Adrenal gland (tissue), 12 donors: ENCODE data around the gene ERC2. TPM values are rescaled to one million over a fixed set of nuclear protein-coding genes. Genes with fewer than 3 reads are reported as not detected.

Source experiments
- DNase-seq, 7 donors: peaks; one replicate each; pipeline ENCODE4 v3.0.0-alpha.2; 2019 to 2020
- H3K27ac ChIP-seq, 5 donors: fragments of 200-600 bp; sonication (generic) in 4 of 5; 1 replicate in 3 of 5; 2 replicates in 2 of 5; pipeline versions ENCODE4 v1.5.1 to v1.8.0; 2016 to 2020; ENCODE audit warnings: mild to moderate bottlenecking in 1 of 5
- H3K27me3 ChIP-seq: fragments of 200-600 bp; 2 replicates; pipeline ENCODE4 v1.8.0; 2021
- H3K36me3 ChIP-seq, 2 donors: fragments of 200-600 bp; replicated peaks in 1 of 2; 1 replicate in 1 of 2; 2 replicates in 1 of 2; pipeline versions ENCODE4 v1.5.1 to v1.8.0; 2018 to 2022
- H3K4me1 ChIP-seq, 2 donors: fragments of 200-600 bp; replicated peaks in 1 of 2; 1 replicate in 1 of 2; 2 replicates in 1 of 2; pipeline versions ENCODE4 v1.5.1 to v1.8.0; 2018 to 2021
- H3K4me3 ChIP-seq, 4 donors: fragments of 200-600 bp; sonication (generic) in 3 of 4; one replicate each; pipeline ENCODE4 v1.5.1; 2016 to 2018
- H3K9me3 ChIP-seq, 3 donors: fragments of 200-600 bp; sonication (generic) in 1 of 3; replicated peaks in 1 of 3; 1 replicate in 2 of 3; 2 replicates in 1 of 3; pipeline versions ENCODE4 v1.5.1 to v1.8.0; 2016 to 2021
- POLR2A ChIP-seq, 2 donors: fragments of 450-650 bp; IDR thresholded peaks; one replicate each; pipeline ENCODE4 v1.6.1; 2017; ENCODE audit warnings: antibody characterized with exemption in 2 of 2, mild to moderate bottlenecking in 2 of 2, moderate library complexity in 1 of 2
- WGBS, 4 donors: extraction: QIAGEN DNeasy Blood & Tissue Kit in 2 of 4; methylation state at CpG; one replicate each; pipeline versions ENCODE4 v1.1.5 to v1.1.7; 2013 to 2017; 5-methylcytosine and 5-hydroxymethylcytosine counted together
- intact Hi-C, 2 donors: fragments of 100-400 bp; cut with DNase I; formaldehyde crosslinking; loops; one replicate each; pipeline versions ENCODE4 v1.14.1 to v1.15.0; 2022 to 2023
- polyA plus RNA-seq, 3 donors: library from polyadenylated mRNA; stranded (reverse); fragments of 200-250 nt in 2 of 3; fragments of 350-450 nt in 1 of 3; fragmentation: Illumina TruSeq in 1 of 3; extraction: RNeasy Lipid Tissue Mini Kit (QIAGEN cat#74804) in 1 of 3; gene quantifications; one replicate each; pipeline ENCODE4 v1.2.3, GENCODE V29; 2013 to 2014
- total RNA-seq, 9 donors: library from RNA; depleted of rRNA in 4 of 9; stranded (reverse); fragments of >200 nt in 4 of 9; fragments of 120-200 nt in 1 of 9; fragmentation: NEBNext Ultra II Directional in 1 of 9; extraction: Animal tissue kit (Norgen Biotek cat#: 25700) in 1 of 9; gene quantifications; one replicate each; pipeline versions ENCODE4 v1.1.0 to v1.2.4, GENCODE V29; 2013 to 2023
- TF ChIP-seq, protein P1 (sequence below), 6 experiments: fragments of 450-650 bp in 4 of 6; fragments of 200-600 bp in 2 of 6; sonication (generic) in 1 of 6; IDR thresholded peaks; 1 replicate in 5 of 6; 2 replicates in 1 of 6; pipeline versions ENCODE4 v1.5.1 to v1.8.0; 2016 to 2021; ENCODE audit warnings: antibody characterized with exemption in 6 of 6, mild to moderate bottlenecking in 2 of 6, moderate library complexity in 1 of 6
- donor health status: healthy with polysubstance abuse.
- donor health status: Bipolar disorder and iron deficiency.
- donor health status: DM: yes; HTN: yes; CAD: no.
- donor health status: DM: no; HTN: no; CAD: no.
- donor health status: DM: no; HTN: no; CAD: no.
- donor health status: DM: yes; HTN: yes; CAD: no.

ERC2 gene
- total and polyA plus RNA-seq, 12 donors: 0.47 to 5.8 (median 1.5) TPM

DNA sequence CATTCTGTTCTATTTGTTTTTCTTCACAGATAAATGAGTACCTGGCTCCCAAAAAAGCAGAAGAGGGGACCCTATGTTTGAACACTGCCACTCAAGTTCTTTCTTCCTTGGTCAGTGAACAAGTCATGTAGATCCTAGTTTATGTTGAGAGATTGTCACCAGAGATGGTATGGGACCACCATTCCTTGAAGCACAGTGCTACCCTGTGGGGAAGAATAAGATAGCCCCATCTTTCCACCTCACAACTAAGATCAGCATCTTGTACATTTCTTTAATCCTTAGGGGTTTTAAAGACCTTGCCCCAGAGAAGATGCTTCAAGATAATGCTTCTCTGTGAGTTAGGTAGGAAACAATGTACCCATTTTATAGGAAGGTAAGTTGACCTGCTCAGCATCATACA lies 747.7 kb downstream of the ERC2 start:
- DNase-seq: no peak
- Histone ChIP-seq H3K9me3 (no peaks in the 10 kb centered on the region), H3K4me1 (no peaks in the 10 kb centered on the region), H3K4me3 (no peak overlapping the region), H3K27ac (no peak overlapping the region), H3K36me3 (no peaks in the 10 kb centered on the region), H3K27me3 (no peaks in the 10 kb centered on the region)
- intact Hi-C loops: no loop called here
- TF ChIP-seq POLR2A (IDR thresholded peaks at IDR 0.05): no peak
- TF ChIP-seq, protein P1, sequence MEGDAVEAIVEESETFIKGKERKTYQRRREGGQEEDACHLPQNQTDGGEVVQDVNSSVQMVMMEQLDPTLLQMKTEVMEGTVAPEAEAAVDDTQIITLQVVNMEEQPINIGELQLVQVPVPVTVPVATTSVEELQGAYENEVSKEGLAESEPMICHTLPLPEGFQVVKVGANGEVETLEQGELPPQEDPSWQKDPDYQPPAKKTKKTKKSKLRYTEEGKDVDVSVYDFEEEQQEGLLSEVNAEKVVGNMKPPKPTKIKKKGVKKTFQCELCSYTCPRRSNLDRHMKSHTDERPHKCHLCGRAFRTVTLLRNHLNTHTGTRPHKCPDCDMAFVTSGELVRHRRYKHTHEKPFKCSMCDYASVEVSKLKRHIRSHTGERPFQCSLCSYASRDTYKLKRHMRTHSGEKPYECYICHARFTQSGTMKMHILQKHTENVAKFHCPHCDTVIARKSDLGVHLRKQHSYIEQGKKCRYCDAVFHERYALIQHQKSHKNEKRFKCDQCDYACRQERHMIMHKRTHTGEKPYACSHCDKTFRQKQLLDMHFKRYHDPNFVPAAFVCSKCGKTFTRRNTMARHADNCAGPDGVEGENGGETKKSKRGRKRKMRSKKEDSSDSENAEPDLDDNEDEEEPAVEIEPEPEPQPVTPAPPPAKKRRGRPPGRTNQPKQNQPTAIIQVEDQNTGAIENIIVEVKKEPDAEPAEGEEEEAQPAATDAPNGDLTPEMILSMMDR (IDR thresholded peaks at IDR 0.05): peak in 2 of 6 experiments; percentile 5 to 14

DNA sequence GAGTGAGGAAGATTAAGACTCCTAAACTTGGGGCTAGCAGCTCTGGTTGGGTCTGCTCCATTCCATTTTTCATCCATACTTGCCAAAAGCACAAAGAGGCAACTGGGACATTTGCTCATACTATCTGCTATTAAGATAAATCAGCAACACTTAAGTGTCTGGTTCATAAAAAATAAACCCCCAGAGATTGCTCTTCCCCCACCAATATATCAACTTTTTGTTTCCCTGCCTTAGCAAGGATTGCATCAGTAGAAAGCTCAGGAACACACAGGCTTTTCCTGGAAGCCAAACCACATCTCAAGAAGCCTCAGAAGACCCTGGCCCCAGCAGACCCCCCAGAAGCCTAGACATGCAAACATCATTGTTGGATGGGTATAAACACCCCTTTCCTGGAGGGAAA lies 748.8 kb downstream of the ERC2 start:
- no peak for TF ChIP-seq POLR2A (IDR thresholded peaks at IDR 0.05)
- TF ChIP-seq, protein P1 (IDR thresholded peaks at IDR 0.05): no peak
- Histone ChIP-seq H3K27ac (peak overlapping the region in 1 of 5 donors; percentile 15), H3K27me3 (no peaks in the 10 kb centered on the region), H3K9me3 (no peaks in the 10 kb centered on the region), H3K4me3 (no peak overlapping the region), H3K36me3 (no peaks in the 10 kb centered on the region), H3K4me1 (no peaks in the 10 kb centered on the region)
- DNase-seq: no peak
- intact Hi-C loops: no loop called here

DNA sequence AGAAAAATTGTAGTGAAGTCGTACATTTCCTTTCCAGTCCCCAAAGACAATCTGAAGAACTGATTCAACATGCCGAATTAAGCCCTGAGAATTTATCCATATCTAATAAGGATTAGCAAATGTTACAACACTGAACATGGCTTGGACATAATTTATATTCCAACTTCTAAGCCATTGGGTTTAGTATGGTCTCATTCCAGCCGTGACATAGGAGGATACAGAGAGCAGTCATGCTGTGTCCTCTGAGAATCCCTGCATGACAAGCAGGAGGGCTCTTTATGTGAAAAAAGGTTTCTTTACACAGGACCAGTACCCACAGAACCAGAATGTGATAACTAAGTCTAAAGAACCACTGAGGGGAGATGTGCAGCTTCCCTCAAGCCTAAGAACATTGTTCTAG lies 749.3 kb downstream of the ERC2 start:
- Histone ChIP-seq H3K4me1 (no peaks in the 10 kb centered on the region), H3K36me3 (no peaks in the 10 kb centered on the region), H3K27ac (peak overlapping the region in 2 of 5 donors; percentile 15 to 18), H3K4me3 (no peak overlapping the region), H3K27me3 (no peaks in the 10 kb centered on the region), H3K9me3 (no peaks in the 10 kb centered on the region)
- 58 to 59% (median 59%) methylated on average over 3 of the region's 3 CpGs for WGBS, 4 donors
- TF ChIP-seq, protein P1 (IDR thresholded peaks at IDR 0.05): no peak
- TF ChIP-seq POLR2A (IDR thresholded peaks at IDR 0.05): no peak
- intact Hi-C loops: no loop called here
- no peak for DNase-seq

DNA sequence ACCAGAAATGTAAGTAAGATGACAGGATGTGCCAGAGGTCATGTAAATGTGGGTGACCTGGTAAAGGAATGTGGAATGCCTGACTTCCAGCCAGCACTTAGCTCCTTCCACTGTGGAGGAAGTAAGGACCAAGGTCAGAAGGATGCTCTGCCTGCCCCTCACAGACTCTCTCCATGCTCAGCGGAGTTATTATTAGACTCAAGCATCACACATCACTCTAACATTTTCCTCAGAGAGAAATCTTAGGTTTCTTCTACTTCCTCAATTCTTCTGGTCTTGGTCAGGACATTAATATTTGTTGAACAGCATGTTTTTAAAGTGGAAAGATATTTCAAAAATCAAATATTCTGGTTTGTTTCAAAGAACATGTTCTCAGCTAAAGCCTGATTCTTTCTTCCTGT lies 749.7 kb downstream of the ERC2 start:
- DNase-seq: peak in 2 of 7 donors; percentile 7 to 24
- H3K27ac ChIP-seq: peak overlapping the region in 1 of 5 donors; percentile 18
- 17 to 46% (median 21%) methylated on average over 1 of the region's 1 CpG for WGBS, 4 donors
- no peak overlapping the region for H3K4me3 ChIP-seq
- no peaks in the 10 kb centered on the region for H3K9me3 ChIP-seq
- H3K4me1 ChIP-seq: no peaks in the 10 kb centered on the region
- no peaks in the 10 kb centered on the region for H3K36me3 ChIP-seq
- intact Hi-C loops: no loop called here
- no peaks in the 10 kb centered on the region for H3K27me3 ChIP-seq
- TF ChIP-seq, protein P1 (IDR thresholded peaks at IDR 0.05): no peak
- no peak for TF ChIP-seq POLR2A (IDR thresholded peaks at IDR 0.05)
